Keratinocyte (primary cell): ENCODE results near the gene ERI3. TPM values are rescaled to one million over a fixed set of nuclear protein-coding genes. Genes with fewer than 3 reads are reported as not detected.

Source experiments
- DNase-seq: peaks from one replicate; pipeline ENCODE4 v3.0.0-alpha.2; 2011; ENCODE audit warnings: low read depth, missing footprints, low spot score
- FAIRE-seq: peaks from 2 replicates; lab custom pipeline; 2011; peaks lifted over from hg19 to GRCh38; lab: Jason Lieb, UNC
- H2AFZ ChIP-seq: 2 replicates; pipeline ENCODE4 v1.6.0; 2012; ENCODE audit warnings: low read length, control low read depth, inconsistent platforms; ENCODE audit not compliant: control insufficient read depth
- H3K27ac ChIP-seq: 2 replicates; pipeline ENCODE4 v1.5.1; 2011; ENCODE audit warnings: low read length; ENCODE audit not compliant: control insufficient read depth, insufficient read depth
- H3K27me3 ChIP-seq: 3 replicates; pipeline ENCODE4 v1.6.0; 2011; ENCODE audit warnings: low read length; ENCODE audit not compliant: control insufficient read depth, insufficient read depth; ENCODE audit errors: extremely low read depth
- H3K36me3 ChIP-seq, 2 experiments: 2 replicates in 1 of 2; 3 replicates in 1 of 2; pipeline ENCODE4 v1.5.1; 2011; ENCODE audit warnings: low read length in 2 of 2, mild to moderate bottlenecking in 1 of 2; ENCODE audit not compliant: control insufficient read depth in 2 of 2, insufficient read depth in 2 of 2; ENCODE audit errors: extremely low read depth in 1 of 2
- H3K4me1 ChIP-seq: 3 replicates; pipeline ENCODE4 v1.5.1; 2011; ENCODE audit warnings: low read length; ENCODE audit not compliant: control insufficient read depth, insufficient read depth; ENCODE audit errors: extremely low read depth
- H3K4me2 ChIP-seq: 3 replicates; pipeline ENCODE4 v1.6.0; 2011; ENCODE audit warnings: low read depth, low read length; ENCODE audit not compliant: control insufficient read depth, insufficient read depth; ENCODE audit errors: extremely low read depth
- H3K4me3 ChIP-seq, 3 experiments: fragments of 200-600 bp in 1 of 3; sonication (generic) in 1 of 3; 2 replicates in 2 of 3; 3 replicates in 1 of 3; pipeline ENCODE4 v1.5.1; 2011 to 2016; ENCODE audit warnings: low read length in 3 of 3, mild to moderate bottlenecking in 3 of 3, control low read depth in 2 of 3, inconsistent platforms in 1 of 3, low read depth in 1 of 3, mixed read lengths in 1 of 3, mixed run types in 1 of 3, moderate library complexity in 1 of 3; ENCODE audit not compliant: control insufficient read depth in 2 of 3, insufficient read depth in 2 of 3; ENCODE audit errors: extremely low read depth in 1 of 3
- H3K79me2 ChIP-seq: 2 replicates; pipeline ENCODE4 v1.6.0; 2012; ENCODE audit warnings: low read length; ENCODE audit not compliant: control insufficient read depth, insufficient read depth
- H3K9ac ChIP-seq: 3 replicates; pipeline ENCODE4 v1.6.0; 2011; ENCODE audit warnings: low read length; ENCODE audit not compliant: control insufficient read depth, insufficient read depth; ENCODE audit errors: extremely low read depth
- H3K9me1 ChIP-seq: 3 replicates; pipeline ENCODE4 v1.6.0; 2011; ENCODE audit warnings: low read length; ENCODE audit not compliant: control insufficient read depth, insufficient read depth; ENCODE audit errors: extremely low read depth
- H3K9me3 ChIP-seq: 2 replicates; pipeline ENCODE4 v1.5.1; 2012; ENCODE audit warnings: low read depth, low read length; ENCODE audit not compliant: control insufficient read depth
- H4K20me1 ChIP-seq: 3 replicates; pipeline ENCODE4 v1.6.0; 2011; ENCODE audit warnings: low read length; ENCODE audit not compliant: control insufficient read depth, insufficient read depth; ENCODE audit errors: extremely low read depth
- CTCF ChIP-seq, 3 experiments: IDR thresholded peaks in 1 of 3; conservative IDR thresholded peaks in 1 of 3; optimal IDR thresholded peaks in 1 of 3; 2 replicates in 2 of 3; 3 replicates in 1 of 3; pipeline versions ENCODE3 to v1.5.1; 2011; ENCODE audit warnings: low read length in 3 of 3, mild to moderate bottlenecking in 3 of 3, moderate library complexity in 2 of 3, control low read depth in 1 of 3, inconsistent platforms in 1 of 3; ENCODE audit not compliant: insufficient read depth in 2 of 3; ENCODE audit errors: extremely low read depth in 1 of 3
- EZH2 ChIP-seq: IDR thresholded peaks from one replicate; pipeline ENCODE4 v1.6.1; 2012; ENCODE audit warnings: inconsistent platforms, mild to moderate bottlenecking, low read length, moderate library complexity
- dilution Hi-C: fragments of 300-500 bp; cut with MboI; formaldehyde crosslinking; loops from one replicate; pipeline ENCODE4 v1.7.0; 2020; ENCODE audit warnings: low sequenced_read_pairs; ENCODE audit not compliant: extremely low pct_ligation_motif_present
- polyA plus RNA-seq, 5 experiments: library from polyadenylated mRNA; depleted of rRNA in 3 of 5; stranded (reverse) in 3 of 5; stranded (forward) in 1 of 5; unstranded in 1 of 5; fragments of >200 nt; gene quantifications; 1 replicate in 1 of 5; 2 replicates in 3 of 5; 3 replicates in 1 of 5; pipeline versions ENCODE4 v1.2.1 to v1.2.3, GENCODE V29; 2011 to 2012; ENCODE audit warnings: missing spikeins in 2 of 5, low read depth in 1 of 5, low replicate concordance in 1 of 5

ERI3 gene
- polyA plus RNA-seq, 1 donor (not counting 4 experiments of a cell fraction or from before 2014, with no cell fraction given), result 43.7 TPM

- FAIRE-seq (no peak), DNase-seq (no peak)
- no peak overlapping the region for H2AFZ ChIP-seq
- no peaks in the 10 kb centered on the region for H3K4me1 ChIP-seq
- no peak overlapping the region for H3K4me2 ChIP-seq
- H3K9me1 ChIP-seq, result no peaks in the 10 kb centered on the region
- no peaks in the 10 kb centered on the region for H4K20me1 ChIP-seq
- no peak overlapping the region for H3K27ac ChIP-seq
- H3K79me2 ChIP-seq, result no peaks in the 10 kb centered on the region
- H3K9ac ChIP-seq, result no peak overlapping the region
- dilution Hi-C loops, result no loop called here
- TF ChIP-seq EZH2, result no peak
- TF ChIP-seq CTCF (optimal IDR thresholded peaks at IDR 0.05 in 1 of 3, IDR thresholded peaks at IDR 0.05 in 1 of 3, conservative IDR thresholded peaks at IDR 0.05 in 1 of 3; ENCODE audit: extremely low read depth in 1 of 3, insufficient read depth in 2 of 3, low read length in 3 of 3), result no peak
- H3K9me3 ChIP-seq, result no peaks in the 10 kb centered on the region
- no peak overlapping the region for H3K4me3 ChIP-seq
- H3K27me3 ChIP-seq, result no peaks in the 10 kb centered on the region
- H3K36me3 ChIP-seq, result peaks cover 25 to 28% of the 10 kb centered on the region in 2 experiments
These were observed 61.2 kb downstream of the ERI3 start for GRCh38 chr1:44293761-44294315.

- H2AFZ ChIP-seq, result no peak overlapping the region
- no peaks in the 10 kb centered on the region for H3K27me3 ChIP-seq
- H3K27ac ChIP-seq, result no peak overlapping the region
- no peaks in the 10 kb centered on the region for H4K20me1 ChIP-seq
- TF ChIP-seq EZH2 (no peak), CTCF (optimal IDR thresholded peaks at IDR 0.05 in 1 of 3, IDR thresholded peaks at IDR 0.05 in 1 of 3, conservative IDR thresholded peaks at IDR 0.05 in 1 of 3; ENCODE audit: extremely low read depth in 1 of 3, insufficient read depth in 2 of 3, low read length in 3 of 3) (no peak)
- no peaks in the 10 kb centered on the region for H3K9me1 ChIP-seq
- H3K4me1 ChIP-seq, result no peaks in the 10 kb centered on the region
- H3K4me3 ChIP-seq, result no peak overlapping the region
- no peaks in the 10 kb centered on the region for H3K9me3 ChIP-seq
- no peak overlapping the region for H3K9ac ChIP-seq
- no peak overlapping the region for H3K4me2 ChIP-seq
- peaks cover 20 to 29% of the 10 kb centered on the region in 2 experiments for H3K36me3 ChIP-seq
- dilution Hi-C loops, result no loop called here
- no peak for DNase-seq
- FAIRE-seq, result no peak
- no peaks in the 10 kb centered on the region for H3K79me2 ChIP-seq
These were observed 62.4 kb downstream of the ERI3 start for GRCh38 chr1:44292651-44293050.
